GOT3 (cell line): ENCODE measurements around the gene MADD.
"Not testable (repeated sequence)": the region's sequence is repeated elsewhere in the genome, so short reads cannot be mapped to it uniquely, and the experiment has no call there.

Experiments used
- DNase-seq: peaks from one replicate; lab custom pipeline; 2025; ENCODE audit warnings: mixed read lengths; lab: John Stamatoyannopoulos, UW

The MADD gene

DNA sequence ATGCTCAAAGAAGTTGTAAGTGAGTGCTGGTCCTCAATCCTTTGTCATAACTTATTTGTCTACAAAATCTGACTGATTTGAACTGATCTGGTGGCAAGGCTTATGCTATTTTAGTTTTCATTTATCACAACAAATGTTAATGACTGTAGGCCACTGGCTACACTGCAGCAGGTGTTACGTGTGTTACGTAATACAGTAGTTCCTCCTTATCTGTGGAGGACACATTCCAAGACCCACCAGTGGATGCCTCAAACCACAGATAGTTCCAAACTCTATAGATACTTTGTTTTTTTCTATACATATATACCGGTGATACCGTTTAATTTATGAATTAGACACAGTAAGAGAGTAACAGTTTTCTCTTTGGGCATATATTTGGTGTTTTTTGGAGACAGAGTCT, 7.0 kb downstream of the MADD start:
- DNase-seq = no peak

DNA sequence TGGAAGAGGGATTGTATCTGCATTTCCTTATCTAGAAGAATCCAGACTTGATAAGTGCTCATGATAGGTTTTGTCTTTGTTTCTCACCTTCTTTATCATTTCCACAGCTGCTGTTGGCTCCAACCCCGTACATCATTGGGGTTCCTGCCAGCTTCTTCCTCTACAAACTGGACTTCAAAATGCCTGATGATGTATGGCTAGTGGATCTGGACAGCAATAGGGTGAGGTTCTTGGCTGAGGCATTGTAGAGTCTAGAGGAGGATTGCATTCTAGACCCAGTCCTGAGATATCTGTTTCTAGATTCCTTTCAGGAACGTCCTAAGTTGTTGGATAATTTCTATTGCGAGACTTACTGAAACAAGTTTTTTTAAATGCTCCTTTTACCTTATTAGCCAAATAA, 8.1 kb downstream of the MADD start:
- DNase-seq = no peak

- DNase-seq = no peak
Measured at GRCh38 chr11:47278769-47279168, 8.8 kb downstream of the MADD start.

- no peak for DNase-seq
Measured at GRCh38 chr11:47280099-47280498, 10.2 kb downstream of the MADD start.

DNA sequence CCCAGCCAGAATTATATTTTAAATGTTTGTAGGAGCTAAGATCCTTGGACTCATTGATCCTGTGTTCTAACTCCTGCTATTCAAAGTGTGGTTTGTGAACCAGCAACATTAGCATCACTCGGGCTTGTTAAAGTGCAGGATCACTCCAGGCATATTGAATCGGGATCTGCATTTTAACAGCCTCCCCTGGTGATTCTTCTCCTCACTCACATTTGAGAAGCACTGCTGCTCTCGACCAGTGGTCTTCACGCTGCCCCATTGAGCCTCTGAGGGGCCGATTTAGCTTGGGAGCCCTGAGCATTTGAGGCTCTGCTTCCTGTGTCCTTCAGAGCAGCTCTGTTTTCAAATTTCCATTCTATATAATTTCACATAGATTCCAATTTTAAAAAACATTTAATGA, 10.9 kb downstream of the MADD start:
- DNase-seq = no peak

- no peak for DNase-seq
Measured at GRCh38 chr11:47282462-47282861, 12.5 kb downstream of the MADD start.

DNA sequence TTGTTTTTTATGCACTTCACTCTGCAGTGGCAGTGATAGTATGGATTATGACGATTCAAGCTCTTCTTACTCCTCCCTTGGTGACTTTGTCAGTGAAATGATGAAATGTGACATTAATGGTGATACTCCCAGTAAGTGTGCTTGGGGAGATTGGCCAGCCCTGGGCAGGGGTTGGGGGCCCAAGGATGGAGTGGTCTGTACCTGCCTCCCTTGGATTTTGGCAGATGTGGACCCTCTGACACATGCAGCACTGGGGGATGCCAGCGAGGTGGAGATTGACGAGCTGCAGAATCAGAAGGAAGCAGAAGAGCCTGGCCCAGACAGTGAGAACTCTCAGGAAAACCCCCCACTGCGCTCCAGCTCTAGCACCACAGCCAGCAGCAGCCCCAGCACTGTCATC, 14.2 kb downstream of the MADD start:
- DNase-seq = no peak

DNA sequence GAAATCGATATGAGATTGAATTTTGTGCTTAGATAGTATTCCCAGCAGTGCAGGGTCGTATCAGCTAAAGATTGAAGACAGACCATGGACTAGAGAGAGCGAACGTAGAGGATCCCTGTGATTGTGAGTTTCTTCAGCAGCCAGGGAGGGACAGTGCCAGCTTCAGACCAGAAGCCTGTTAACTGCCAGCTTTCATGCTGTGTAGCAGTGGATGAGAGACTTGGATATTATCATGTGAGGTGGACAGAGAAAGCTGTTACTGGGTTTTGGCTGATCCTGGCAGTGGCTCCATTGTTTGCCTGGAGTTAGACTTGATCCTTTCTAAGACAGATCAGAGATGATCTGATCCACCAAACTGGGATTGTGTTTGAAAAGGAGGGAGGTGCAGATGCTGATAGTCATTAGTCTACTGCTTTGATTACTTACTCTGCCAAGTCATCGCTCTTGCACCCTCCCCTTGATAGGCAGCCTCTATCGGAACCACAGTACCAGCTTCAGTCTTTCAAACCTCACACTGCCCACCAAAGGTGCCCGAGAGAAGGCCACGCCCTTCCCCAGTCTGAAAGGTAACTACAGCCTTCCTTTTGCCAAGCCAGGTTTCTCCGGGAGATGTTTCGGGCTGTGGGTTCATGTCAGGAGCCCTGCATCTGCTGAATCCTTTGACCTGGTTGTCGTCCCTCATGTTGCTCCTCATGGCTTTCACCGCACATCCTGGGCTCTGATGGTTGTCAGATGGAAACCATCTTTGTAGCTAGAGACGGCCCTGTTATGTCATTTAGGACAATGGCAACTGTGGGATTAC, 16.2 kb downstream of the MADD start:
- DNase-seq = no peak

GRCh38 chr11:47288066-47288465, 18.1 kb downstream of the MADD start:
- no peak for DNase-seq

DNA sequence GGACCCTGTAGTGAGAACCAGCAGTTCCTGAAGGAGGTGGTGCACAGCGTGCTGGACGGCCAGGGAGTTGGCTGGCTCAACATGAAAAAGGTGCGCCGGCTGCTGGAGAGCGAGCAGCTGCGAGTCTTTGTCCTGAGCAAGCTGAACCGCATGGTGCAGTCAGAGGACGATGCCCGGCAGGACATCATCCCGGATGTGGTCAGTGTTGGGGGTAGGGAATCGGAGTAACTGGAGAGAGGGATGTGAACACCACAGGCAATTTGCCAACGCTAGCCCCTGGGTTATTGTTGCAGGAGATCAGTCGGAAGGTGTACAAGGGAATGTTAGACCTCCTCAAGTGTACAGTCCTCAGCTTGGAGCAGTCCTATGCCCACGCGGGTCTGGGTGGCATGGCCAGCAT, 19.9 kb downstream of the MADD start:
- DNase-seq = no peak

- DNase-seq = no peak
Measured at GRCh38 chr11:47295385-47295784, 25.5 kb downstream of the MADD start.

DNA sequence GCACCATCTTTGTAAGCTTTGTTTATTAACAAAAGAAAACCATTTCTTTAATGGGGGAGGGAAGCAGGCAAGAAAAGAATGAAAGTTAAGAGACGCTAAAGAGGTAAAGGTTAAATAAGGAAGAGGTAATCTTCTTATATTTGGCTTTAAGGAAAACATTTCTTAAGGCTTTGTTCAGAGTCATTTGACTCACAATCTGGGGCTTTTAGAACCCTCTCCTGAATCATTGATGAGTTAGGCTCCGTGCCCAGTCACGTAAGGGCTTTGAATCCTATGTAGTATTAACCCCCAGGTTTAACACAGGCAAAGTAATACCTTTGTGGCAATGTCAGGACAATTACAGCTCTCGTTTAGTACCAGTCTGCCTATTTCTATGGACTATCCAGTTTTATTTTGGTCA, 26.1 kb downstream of the MADD start:
- DNase-seq = no peak

GRCh38 chr11:47299078-47299477, 29.1 kb downstream of the MADD start:
- DNase-seq = no peak

- DNase-seq = no peak
Measured at GRCh38 chr11:47302853-47303252, 32.9 kb downstream of the MADD start.

GRCh38 chr11:47305734-47306483, 36.0 kb downstream of the MADD start:
- no peak for DNase-seq

- no peak for DNase-seq
Measured at GRCh38 chr11:47306484-47306844, 36.5 kb downstream of the MADD start.

GRCh38 chr11:47308050-47308823, 38.3 kb downstream of the MADD start:
- no peak for DNase-seq

DNA sequence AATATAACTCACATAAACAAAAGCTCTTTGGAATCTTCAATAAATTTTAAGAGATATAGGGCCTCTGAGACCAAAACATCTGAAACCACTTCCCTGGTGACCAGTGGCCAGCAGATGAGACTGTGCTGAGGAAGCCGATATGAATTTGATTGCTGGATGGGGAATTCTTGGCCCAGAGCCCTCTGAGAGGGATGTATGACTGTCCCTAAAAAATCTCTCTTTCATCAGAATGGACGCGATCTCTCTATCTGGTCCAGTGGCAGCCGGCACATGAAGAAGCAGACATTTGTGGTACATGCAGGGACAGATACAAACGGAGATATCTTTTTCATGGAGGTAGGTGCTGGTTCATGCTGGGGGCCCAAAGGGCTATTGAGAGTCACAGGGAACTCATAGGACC, 45.1 kb downstream of the MADD start:
- DNase-seq = no peak

- DNase-seq = not testable (repeated sequence)
Measured at GRCh38 chr11:47316501-47316900, 46.6 kb downstream of the MADD start.

DNA sequence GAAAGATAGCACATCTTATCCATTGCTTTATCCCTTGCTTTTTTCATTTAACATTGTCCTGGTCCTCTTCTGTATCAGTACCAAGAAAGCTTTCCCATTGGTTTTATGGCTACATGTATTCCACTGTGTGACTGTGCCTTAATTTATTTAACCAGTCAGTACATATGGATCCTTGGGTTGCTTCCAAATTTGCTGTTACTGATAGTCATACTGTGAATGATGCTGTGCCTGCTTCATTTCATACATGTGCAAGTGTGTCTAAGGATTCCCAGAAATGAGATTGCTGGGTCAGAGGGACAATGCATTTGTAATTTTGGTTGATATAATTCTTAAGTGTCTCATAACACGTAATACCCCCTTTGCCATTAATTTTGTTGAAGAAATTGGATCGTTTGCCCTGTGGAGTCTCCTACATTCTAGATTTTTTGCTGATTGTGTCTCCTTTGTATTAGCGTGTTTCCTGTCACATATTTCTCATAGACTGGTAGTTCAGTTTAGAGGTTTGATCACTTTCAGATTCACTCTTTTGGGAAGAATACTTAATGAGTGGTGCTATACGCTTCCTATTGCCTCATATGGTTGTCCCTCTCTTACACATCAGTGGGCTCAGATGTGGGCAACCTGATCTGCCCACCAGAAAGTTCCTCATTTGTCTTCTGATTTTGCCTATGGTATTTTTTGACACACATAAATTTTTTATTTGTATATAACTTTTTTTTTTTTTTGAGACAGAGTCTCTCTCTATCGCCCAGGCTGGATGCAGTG, 47.3 kb downstream of the MADD start:
- no peak for DNase-seq

DNA sequence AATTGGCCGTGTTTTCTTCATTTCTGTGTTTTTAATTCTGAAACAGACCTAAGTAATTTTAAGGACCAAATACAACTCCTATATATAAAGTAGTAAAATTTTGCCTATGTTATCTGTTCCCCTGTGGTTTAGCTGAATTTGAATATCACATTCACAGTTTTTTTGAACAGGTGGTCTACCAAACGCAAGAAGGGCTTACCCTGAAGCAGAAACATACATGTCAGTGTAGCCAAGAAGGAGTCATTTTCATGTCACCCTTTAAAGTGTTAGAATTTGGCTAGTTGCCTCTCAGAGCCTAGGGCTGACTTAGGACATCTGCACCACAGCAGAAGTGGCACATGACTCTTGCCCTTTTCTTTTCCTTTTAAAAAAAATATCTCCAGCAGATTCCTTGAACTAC, 48.2 kb downstream of the MADD start:
- no peak for DNase-seq

GRCh38 chr11:47324520-47324919, 54.6 kb downstream of the MADD start:
- DNase-seq = no peak
